H1 (cell line): ENCODE results near the gene ACTL7A.

Experiments used
- ASH2L ChIP-seq: fragments of 200-600, 300-600 bp; sonication (generic); IDR thresholded peaks from one replicate; pipeline ENCODE4 v1.7.1; 2017; ENCODE audit warnings: low read length
- BRCA1 ChIP-seq: IDR thresholded peaks from 2 replicates; pipeline ENCODE4 v1.6.1; 2012; ENCODE audit warnings: low read depth, low read length, improper control_type of control experiment
- CBX5 ChIP-seq: fragments of 300-800, 300-1000 bp; sonication (generic); IDR thresholded peaks from 2 replicates; pipeline ENCODE4 v1.7.1; 2016; ENCODE audit warnings: antibody characterized with exemption, low read length, low read depth
- EGR1 ChIP-seq: IDR thresholded peaks from 2 replicates; pipeline ENCODE4 v1.6.1; 2011; ENCODE audit warnings: low read depth, low read length, borderline replicate concordance
- EZH2 ChIP-seq: fragments of 200-600 bp; sonication (generic); IDR thresholded peaks from 2 replicates; pipeline ENCODE4 v1.7.1; 2012; ENCODE audit warnings: low read depth, mild to moderate bottlenecking, moderate library complexity, low read length, inconsistent platforms; ENCODE audit not compliant: severe bottlenecking
- GTF2F1 ChIP-seq: IDR thresholded peaks from 2 replicates; pipeline ENCODE4 v1.6.1; 2012; ENCODE audit warnings: low read depth, low read length, improper control_type of control experiment, borderline replicate concordance
- JUN ChIP-seq: IDR thresholded peaks from 2 replicates; pipeline ENCODE4 v1.6.1; 2011; ENCODE audit warnings: low read depth, mild to moderate bottlenecking, improper control_type of control experiment, low read length
- MAX ChIP-seq: IDR thresholded peaks from 2 replicates; pipeline ENCODE4 v1.6.1; 2012; ENCODE audit warnings: inconsistent platforms
- POLR2AphosphoS5 ChIP-seq: IDR thresholded peaks from 2 replicates; pipeline ENCODE4 v1.6.1; 2011; ENCODE audit warnings: low read depth, low read length
- SIRT6 ChIP-seq: IDR thresholded peaks from one replicate; pipeline ENCODE4 v1.7.1; 2012; ENCODE audit warnings: low read length, inconsistent platforms
- TAF1 ChIP-seq: IDR thresholded peaks from 2 replicates; pipeline ENCODE4 v1.6.1; 2011; ENCODE audit warnings: mild to moderate bottlenecking, low read depth, low read length
- TEAD4 ChIP-seq: IDR thresholded peaks from 2 replicates; pipeline ENCODE4 v1.6.1; 2012; ENCODE audit warnings: low read depth, low read length, inconsistent platforms, mixed read lengths
- TF ChIP-seq, protein P1 (sequence below), 3 experiments: IDR thresholded peaks; 1 replicate in 2 of 3; 2 replicates in 1 of 3; pipeline versions ENCODE4 v1.5.1 to v1.6.1; 2011; ENCODE audit warnings: low read length in 3 of 3, mild to moderate bottlenecking in 3 of 3, inconsistent platforms in 2 of 3, low read depth in 1 of 3, moderate library complexity in 1 of 3; ENCODE audit not compliant: insufficient read depth in 1 of 3; ENCODE audit errors: control extremely low read depth in 1 of 3
- TF ChIP-seq, protein P2 (sequence below): IDR thresholded peaks from 2 replicates; pipeline ENCODE4 v1.6.1; 2011; ENCODE audit warnings: low read length, improper control_type of control experiment

GRCh38 chr9:108865037-108865436, 3.0 kb downstream of the ACTL7A start:
- no peak for TF ChIP-seq BRCA1
- TF ChIP-seq, protein P1, sequence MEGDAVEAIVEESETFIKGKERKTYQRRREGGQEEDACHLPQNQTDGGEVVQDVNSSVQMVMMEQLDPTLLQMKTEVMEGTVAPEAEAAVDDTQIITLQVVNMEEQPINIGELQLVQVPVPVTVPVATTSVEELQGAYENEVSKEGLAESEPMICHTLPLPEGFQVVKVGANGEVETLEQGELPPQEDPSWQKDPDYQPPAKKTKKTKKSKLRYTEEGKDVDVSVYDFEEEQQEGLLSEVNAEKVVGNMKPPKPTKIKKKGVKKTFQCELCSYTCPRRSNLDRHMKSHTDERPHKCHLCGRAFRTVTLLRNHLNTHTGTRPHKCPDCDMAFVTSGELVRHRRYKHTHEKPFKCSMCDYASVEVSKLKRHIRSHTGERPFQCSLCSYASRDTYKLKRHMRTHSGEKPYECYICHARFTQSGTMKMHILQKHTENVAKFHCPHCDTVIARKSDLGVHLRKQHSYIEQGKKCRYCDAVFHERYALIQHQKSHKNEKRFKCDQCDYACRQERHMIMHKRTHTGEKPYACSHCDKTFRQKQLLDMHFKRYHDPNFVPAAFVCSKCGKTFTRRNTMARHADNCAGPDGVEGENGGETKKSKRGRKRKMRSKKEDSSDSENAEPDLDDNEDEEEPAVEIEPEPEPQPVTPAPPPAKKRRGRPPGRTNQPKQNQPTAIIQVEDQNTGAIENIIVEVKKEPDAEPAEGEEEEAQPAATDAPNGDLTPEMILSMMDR (IDR thresholded peaks at IDR 0.05; ENCODE audit: control extremely low read depth in 1 of 3, insufficient read depth in 1 of 3, low read depth in 1 of 3, low read length in 3 of 3) = no peak
- no peak for TF ChIP-seq CBX5
- TF ChIP-seq, protein P2, sequence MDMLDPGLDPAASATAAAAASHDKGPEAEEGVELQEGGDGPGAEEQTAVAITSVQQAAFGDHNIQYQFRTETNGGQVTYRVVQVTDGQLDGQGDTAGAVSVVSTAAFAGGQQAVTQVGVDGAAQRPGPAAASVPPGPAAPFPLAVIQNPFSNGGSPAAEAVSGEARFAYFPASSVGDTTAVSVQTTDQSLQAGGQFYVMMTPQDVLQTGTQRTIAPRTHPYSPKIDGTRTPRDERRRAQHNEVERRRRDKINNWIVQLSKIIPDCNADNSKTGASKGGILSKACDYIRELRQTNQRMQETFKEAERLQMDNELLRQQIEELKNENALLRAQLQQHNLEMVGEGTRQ = no peak
- no peak for TF ChIP-seq TEAD4
- no peak for TF ChIP-seq EZH2
- TF ChIP-seq POLR2AphosphoS5 = no peak
- TF ChIP-seq TAF1 = no peak
- no peak for TF ChIP-seq EGR1
- no peak for TF ChIP-seq JUN
- TF ChIP-seq MAX = no peak
- no peak for TF ChIP-seq SIRT6
- no peak for TF ChIP-seq GTF2F1
- TF ChIP-seq ASH2L = no peak
